Fibroblast of lung (primary cell): Measurements from ENCODE around the gene SETX.

Source experiments
- EZH2 ChIP-seq: IDR thresholded peaks from 2 replicates; pipeline ENCODE4 v1.5.1; 2012; ENCODE audit warnings: low read length, control low read depth, mild to moderate bottlenecking; ENCODE audit errors: missing control alignments
- TF ChIP-seq, protein P1 (sequence below), 2 donors: IDR thresholded peaks in 1 of 2; conservative IDR thresholded peaks in 1 of 2; 1 replicate in 1 of 2; 2 replicates in 1 of 2; pipeline ENCODE4 v1.5.1; 2011 to 2012; ENCODE audit warnings: low read length in 2 of 2, control low read depth in 1 of 2, inconsistent platforms in 1 of 2, low read depth in 1 of 2, mild to moderate bottlenecking in 1 of 2

DNA sequence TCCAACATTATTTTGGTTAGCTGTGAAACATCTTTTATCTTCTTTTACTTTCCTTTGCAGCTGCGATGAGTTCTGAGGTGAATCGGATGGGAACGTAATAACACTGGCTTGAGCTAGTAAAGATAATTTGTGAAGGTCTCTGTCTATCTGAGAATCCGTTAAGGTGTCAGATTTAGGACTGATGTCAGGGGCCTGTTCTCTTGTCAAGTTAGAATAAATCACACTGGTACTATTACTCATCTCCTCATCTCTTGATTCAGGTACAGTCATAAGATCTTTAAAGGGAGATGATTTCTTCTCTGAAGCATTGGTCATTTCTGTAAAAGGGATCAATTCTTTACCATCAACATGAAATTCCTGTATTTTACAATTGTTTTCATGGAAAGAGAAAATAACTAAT is 26.2 kb downstream of the SETX start:
- TF ChIP-seq, protein P1, sequence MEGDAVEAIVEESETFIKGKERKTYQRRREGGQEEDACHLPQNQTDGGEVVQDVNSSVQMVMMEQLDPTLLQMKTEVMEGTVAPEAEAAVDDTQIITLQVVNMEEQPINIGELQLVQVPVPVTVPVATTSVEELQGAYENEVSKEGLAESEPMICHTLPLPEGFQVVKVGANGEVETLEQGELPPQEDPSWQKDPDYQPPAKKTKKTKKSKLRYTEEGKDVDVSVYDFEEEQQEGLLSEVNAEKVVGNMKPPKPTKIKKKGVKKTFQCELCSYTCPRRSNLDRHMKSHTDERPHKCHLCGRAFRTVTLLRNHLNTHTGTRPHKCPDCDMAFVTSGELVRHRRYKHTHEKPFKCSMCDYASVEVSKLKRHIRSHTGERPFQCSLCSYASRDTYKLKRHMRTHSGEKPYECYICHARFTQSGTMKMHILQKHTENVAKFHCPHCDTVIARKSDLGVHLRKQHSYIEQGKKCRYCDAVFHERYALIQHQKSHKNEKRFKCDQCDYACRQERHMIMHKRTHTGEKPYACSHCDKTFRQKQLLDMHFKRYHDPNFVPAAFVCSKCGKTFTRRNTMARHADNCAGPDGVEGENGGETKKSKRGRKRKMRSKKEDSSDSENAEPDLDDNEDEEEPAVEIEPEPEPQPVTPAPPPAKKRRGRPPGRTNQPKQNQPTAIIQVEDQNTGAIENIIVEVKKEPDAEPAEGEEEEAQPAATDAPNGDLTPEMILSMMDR (conservative IDR thresholded peaks at IDR 0.05 in 1 of 2, IDR thresholded peaks at IDR 0.05 in 1 of 2; ENCODE audit: low read depth in 1 of 2, low read length in 2 of 2), result no peak
- TF ChIP-seq EZH2, result no peak
